GM12874 (cell line): ENCODE measurements around the gene MRPL38.

Experiments used
- TF ChIP-seq, protein P1 (sequence below): IDR thresholded peaks from 2 replicates; pipeline ENCODE4 v1.5.1; 2011; ENCODE audit warnings: low read depth, mild to moderate bottlenecking, control low read depth, low read length, moderate library complexity; ENCODE audit not compliant: insufficient read depth

Gene MRPL38

DNA sequence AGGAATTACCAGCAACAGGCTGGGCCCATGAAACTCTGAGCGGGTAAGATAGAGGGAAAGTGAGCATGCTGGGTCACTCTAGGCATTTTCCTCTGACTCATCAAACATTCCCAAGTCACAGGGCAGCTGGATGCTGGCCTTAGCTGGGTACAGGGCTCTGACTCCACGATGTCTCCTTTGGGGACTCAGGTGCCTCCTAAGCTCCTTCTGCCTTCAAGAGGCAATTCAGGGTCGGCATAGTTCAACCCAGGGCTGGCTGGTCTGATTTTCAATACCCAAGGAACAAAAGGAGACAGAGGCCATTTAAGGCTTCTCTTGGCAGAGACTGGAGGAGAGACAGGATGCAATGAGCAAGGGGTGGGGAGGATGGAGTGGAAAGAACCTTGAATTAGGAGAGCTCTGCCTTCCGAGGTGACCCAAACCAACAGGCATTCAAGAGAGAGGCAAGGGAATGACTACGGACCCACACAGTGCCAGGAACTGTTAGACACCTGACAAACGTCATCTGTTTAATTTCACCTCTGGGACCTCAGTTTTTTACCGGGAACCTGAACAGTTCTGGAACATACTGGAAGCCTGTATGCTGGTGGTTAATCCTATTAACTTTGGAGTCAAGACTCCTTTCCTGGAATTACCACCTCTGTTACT is 50.5 kb downstream of the MRPL38 start:
- TF ChIP-seq, protein P1, sequence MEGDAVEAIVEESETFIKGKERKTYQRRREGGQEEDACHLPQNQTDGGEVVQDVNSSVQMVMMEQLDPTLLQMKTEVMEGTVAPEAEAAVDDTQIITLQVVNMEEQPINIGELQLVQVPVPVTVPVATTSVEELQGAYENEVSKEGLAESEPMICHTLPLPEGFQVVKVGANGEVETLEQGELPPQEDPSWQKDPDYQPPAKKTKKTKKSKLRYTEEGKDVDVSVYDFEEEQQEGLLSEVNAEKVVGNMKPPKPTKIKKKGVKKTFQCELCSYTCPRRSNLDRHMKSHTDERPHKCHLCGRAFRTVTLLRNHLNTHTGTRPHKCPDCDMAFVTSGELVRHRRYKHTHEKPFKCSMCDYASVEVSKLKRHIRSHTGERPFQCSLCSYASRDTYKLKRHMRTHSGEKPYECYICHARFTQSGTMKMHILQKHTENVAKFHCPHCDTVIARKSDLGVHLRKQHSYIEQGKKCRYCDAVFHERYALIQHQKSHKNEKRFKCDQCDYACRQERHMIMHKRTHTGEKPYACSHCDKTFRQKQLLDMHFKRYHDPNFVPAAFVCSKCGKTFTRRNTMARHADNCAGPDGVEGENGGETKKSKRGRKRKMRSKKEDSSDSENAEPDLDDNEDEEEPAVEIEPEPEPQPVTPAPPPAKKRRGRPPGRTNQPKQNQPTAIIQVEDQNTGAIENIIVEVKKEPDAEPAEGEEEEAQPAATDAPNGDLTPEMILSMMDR: no peak

GRCh38 chr17:75853433-75853832 is 51.3 kb downstream of the MRPL38 start:
- TF ChIP-seq, protein P1: no peak

GRCh38 chr17:75850928-75851692 is 53.6 kb downstream of the MRPL38 start:
- TF ChIP-seq, protein P1: no peak

DNA sequence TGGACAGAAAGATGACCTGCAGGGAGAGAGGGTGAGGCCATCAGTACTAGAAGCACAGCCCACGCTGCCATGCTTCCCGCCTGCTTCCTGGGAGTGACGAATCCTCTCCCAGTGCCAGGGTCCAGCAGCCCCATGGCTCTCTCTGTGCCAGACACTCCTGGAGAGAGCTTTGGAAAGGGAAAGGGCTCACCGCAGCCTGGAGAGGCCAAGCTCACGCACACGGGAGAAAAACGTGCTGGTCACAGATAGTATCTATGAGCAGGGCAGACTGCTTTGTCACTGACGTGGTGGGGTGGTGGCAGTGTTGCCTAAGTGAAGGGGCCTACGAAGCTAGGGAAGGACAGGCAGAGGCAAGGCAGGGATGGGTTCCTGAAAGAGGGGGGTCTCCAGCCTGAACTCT is 55.0 kb downstream of the MRPL38 start:
- TF ChIP-seq, protein P1: no peak

DNA sequence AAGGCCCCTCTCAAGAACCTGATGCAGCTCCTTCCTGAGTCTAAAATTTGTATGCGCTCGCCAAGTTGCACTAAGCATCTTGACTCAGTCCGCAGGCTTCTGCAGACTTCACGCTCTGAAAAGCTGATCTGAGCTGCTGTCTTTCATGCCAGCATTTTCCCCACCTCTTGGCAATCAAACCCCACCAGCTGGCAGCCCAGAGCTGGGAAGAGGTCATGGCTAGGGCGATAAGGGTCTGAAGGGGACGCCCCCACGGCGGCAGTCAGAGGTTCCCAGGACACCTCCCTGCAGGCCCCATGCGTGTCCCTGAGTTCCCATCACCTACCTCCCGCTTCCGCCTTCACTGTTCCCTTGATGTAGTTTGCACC is 55.4 kb downstream of the MRPL38 start:
- TF ChIP-seq, protein P1: no peak
